ENCODE data around the gene PTPRK. TPM values are rescaled to one million over a fixed set of nuclear protein-coding genes. Genes with fewer than 3 reads are reported as not detected.

PTPRK gene
- total RNA-seq, 1 donor from 2014 or later = 18.4 TPM

GRCh38 chr6:127938701-127939100, 581.7 kb downstream of the PTPRK start:
- no peak for TF ChIP-seq CTCF (IDR thresholded peaks at IDR 0.05; ENCODE audit: borderline replicate concordance)
- Histone ChIP-seq H3K9me3 (replicated peaks) (peaks cover 9% of the 10 kb centered on the region), H3K36me3 (no peaks in the 10 kb centered on the region), H3K27me3 (ENCODE audit: low read depth) (no peaks in the 10 kb centered on the region), H3K4me3 (no peak overlapping the region), H3K4me1 (no peaks in the 10 kb centered on the region), H3K27ac (replicated peaks) (no peak overlapping the region)
- intact Hi-C loops (cut with micrococcal nuclease) = no loop called here
- no peak for DNase-seq

GRCh38 chr6:127937747-127938146, 582.7 kb downstream of the PTPRK start:
- no peak for DNase-seq
- Histone ChIP-seq H3K36me3 (no peaks in the 10 kb centered on the region), H3K9me3 (replicated peaks) (peaks cover 19% of the 10 kb centered on the region), H3K27me3 (ENCODE audit: low read depth) (no peaks in the 10 kb centered on the region), H3K4me3 (no peak overlapping the region), H3K4me1 (no peaks in the 10 kb centered on the region), H3K27ac (replicated peaks) (no peak overlapping the region)
- TF ChIP-seq CTCF (IDR thresholded peaks at IDR 0.05; ENCODE audit: borderline replicate concordance) = no peak
- intact Hi-C loops (cut with micrococcal nuclease) = no loop called here

- intact Hi-C loops (cut with micrococcal nuclease) = no loop called here
- no peak overlapping the region for H3K27ac ChIP-seq (replicated peaks)
- no peak for TF ChIP-seq CTCF (IDR thresholded peaks at IDR 0.05; ENCODE audit: borderline replicate concordance)
- H3K4me1 ChIP-seq = no peaks in the 10 kb centered on the region
- no peaks in the 10 kb centered on the region for H3K36me3 ChIP-seq
- peaks cover 25% of the 10 kb centered on the region for H3K9me3 ChIP-seq (replicated peaks)
- no peaks in the 10 kb centered on the region for H3K27me3 ChIP-seq (ENCODE audit: low read depth)
- no peak overlapping the region for H3K4me3 ChIP-seq
- no peak for DNase-seq
Measured at GRCh38 chr6:127937102-127937501, 583.3 kb downstream of the PTPRK start.

- no peak for TF ChIP-seq CTCF (IDR thresholded peaks at IDR 0.05; ENCODE audit: borderline replicate concordance)
- no peak overlapping the region for H3K4me3 ChIP-seq
- H3K4me1 ChIP-seq = no peaks in the 10 kb centered on the region
- no peaks in the 10 kb centered on the region for H3K27me3 ChIP-seq (ENCODE audit: low read depth)
- H3K27ac ChIP-seq (replicated peaks) = no peak overlapping the region
- intact Hi-C loops (cut with micrococcal nuclease) = no loop called here
- no peak for DNase-seq
- H3K9me3 ChIP-seq (replicated peaks) = peaks cover 28% of the 10 kb centered on the region
- H3K36me3 ChIP-seq = no peaks in the 10 kb centered on the region
Measured at GRCh38 chr6:127934956-127935355, 585.4 kb downstream of the PTPRK start.

- no peak overlapping the region for H3K4me3 ChIP-seq
- H3K36me3 ChIP-seq = no peaks in the 10 kb centered on the region
- no peak for TF ChIP-seq CTCF (IDR thresholded peaks at IDR 0.05; ENCODE audit: borderline replicate concordance)
- H3K27ac ChIP-seq (replicated peaks) = no peak overlapping the region
- no peaks in the 10 kb centered on the region for H3K27me3 ChIP-seq (ENCODE audit: low read depth)
- no peak for DNase-seq
- peaks cover 28% of the 10 kb centered on the region for H3K9me3 ChIP-seq (replicated peaks)
- no peaks in the 10 kb centered on the region for H3K4me1 ChIP-seq
- intact Hi-C loops (cut with micrococcal nuclease) = no loop called here
Measured at GRCh38 chr6:127933852-127934840, 586.3 kb downstream of the PTPRK start.

Measured in left ventricle myocardium inferior (tissue), 1 donor.